DMS79 treated with DMSO at 0.1 percent for 48 hours (cell line): ENCODE results near the gene BRAT1.

Experiments
- DNase-seq: peaks from one replicate; lab custom pipeline; 2025; lab: John Stamatoyannopoulos, UW

The BRAT1 gene

DNA sequence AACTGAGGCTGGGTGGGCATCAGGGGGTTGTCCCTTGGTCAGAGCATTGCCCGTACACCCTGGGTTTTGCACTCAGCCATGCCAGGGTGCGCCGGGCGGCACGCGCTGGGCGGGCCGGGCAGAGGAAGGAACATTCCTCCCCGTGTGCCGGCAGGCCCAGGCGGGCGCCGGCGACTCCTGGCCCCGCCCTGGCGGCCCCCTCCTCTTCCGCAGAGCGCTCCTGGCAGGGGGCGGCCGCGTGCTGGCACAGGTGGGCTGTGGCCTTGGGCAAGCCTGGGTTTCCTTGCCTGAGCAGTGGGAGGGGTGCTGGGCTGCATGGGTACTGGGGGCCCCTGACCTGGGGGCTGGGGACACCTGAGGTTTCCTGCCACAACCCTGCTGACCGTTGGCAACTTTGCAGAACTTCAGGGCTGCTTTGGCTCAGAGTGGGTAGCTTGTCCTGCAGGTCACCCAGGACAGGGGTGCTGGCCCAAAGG is 31.8 kb downstream of the BRAT1 start:
- DNase-seq, result peak; percentile 71

DNA sequence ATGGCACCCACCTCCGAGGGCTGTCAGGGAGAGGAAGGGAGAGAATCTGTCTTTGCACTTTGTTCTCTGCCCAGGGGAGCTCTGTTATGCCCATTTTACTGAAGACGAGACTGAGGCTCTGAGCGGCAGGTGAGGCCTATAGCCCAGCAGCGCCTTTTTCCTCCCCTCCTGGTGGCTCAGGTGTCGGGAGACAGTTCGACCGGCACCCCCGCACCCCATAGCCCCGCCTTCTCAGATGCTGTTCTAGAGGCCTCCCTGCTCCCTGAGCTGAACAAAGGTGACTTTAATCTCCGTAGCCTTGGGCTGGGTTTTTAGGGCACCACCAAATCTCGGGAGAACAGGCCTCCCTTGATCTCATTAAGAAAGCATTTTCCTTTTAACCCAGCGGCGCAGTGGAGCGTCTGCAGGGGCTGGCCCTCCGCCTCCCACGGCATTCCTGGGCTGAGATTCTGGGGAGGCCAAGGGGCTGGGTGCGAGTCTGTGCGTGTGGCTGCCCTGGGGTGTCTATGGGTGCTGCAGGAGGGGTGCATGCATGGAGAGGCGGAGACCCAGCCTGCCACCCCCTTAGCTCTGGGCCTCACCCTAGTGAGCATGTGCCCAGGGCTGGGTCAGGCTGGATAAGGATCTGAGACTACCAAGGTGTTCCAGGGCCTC is 32.4 kb downstream of the BRAT1 start:
- DNase-seq, result peak; percentile 24

DNA sequence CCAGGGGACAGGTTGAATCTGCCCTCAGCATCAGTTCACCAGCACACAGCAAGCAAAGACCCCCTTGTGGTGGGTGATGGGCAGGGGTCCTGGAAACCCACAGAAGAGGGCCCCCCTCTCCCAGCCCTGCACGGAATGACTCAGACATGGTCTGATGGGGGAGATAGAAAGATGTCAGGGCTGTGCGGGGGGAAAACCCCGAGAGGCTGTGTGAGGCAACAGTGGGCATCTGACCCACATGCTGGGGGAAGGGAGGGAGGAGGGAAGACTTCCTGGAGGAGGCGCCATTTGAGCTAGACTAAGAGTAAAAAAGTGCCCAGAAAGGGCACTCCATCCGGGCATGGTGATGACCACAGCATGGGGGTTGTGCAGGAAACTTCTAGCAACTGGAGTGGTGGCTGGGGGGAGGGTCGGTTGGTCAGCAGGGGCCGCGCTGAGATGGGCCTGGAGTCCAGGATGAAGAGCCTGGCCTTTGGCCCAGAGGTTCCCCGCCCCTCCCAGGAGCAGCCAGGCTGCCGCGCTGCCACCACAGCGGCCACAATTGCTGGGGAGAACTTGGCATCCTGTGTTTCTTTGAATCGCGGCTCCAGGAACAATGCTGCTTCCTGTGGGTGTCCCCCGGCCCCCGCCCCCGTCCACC is 33.3 kb downstream of the BRAT1 start:
- no peak for DNase-seq

DNA sequence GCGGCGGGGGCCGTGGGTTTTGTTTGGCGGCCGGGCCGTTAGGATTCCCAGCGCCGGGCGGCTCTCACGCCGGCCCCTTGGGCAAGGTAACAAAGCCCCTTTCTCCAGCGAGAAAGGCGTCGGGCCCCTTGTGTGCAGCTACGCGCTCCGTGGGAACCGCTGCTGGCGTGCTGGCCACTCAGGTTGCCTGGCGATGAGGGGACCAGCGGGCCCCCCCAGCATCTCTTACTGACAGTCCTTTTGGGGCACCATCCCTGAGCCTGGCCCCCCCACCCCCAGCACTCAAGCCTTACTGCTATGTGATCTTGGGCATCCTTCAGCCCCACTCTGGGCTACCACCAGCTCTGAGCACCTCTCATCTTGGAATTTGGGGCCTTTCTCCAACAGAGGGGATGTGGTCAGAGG is 34.0 kb downstream of the BRAT1 start:
- peak; percentile 5 for DNase-seq

DNA sequence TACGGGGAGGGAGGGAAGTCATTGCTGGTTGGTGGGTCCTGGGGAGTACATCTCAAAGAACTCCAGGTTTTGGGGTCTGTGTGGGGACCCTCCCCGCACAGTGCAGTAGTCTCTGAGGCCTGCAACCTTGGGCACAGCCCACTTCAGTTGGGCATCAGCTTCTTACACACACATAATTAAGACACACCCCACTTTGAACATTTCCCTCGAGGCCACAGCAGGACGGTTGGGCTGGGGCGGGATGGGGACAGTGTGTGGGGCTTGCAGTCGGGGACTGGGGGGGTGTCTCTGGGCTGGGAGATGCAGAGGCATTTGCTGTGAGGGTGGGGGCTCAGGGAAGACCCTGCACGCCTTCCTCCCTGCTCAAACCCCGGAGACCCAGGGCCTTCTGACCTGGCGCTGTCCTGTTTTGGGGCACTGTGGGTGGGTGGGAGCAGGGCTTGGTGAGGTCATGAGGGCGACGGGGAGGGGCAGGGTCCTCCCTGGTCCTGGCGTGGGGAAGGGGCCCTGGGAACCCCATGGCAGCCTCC is 34.5 kb downstream of the BRAT1 start:
- peak; percentile 15 for DNase-seq

DNA sequence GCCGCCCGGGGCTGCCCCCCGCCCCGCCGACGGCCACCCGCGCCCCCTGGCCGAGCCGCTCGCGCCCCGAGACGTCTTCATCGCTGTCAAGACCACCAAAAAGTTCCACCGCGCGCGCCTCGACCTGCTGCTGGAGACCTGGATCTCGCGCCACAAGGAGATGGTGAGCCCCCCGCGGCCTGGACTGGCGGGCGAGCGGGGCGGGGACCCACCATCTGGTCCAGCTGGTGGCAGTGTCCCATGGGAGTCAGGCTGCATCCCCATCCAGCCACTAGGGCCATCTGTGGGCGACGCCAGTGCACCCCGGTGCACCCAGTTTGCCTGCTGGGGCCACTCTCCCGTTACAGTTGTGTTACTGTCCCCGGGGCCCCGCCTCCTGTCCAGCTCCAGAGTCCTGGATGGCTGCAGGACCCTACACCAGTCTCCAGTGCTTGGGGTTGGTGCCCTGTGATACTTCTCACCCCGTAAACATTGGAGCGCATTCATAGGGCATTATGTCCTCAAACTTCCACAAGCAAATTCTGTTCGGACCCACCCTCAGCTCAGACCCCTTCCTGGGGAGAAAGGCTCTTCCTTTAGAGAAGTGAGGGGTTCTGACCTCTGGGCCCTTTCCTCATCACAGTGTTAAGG is 35.1 kb downstream of the BRAT1 start:
- peak; percentile 15 for DNase-seq

DNA sequence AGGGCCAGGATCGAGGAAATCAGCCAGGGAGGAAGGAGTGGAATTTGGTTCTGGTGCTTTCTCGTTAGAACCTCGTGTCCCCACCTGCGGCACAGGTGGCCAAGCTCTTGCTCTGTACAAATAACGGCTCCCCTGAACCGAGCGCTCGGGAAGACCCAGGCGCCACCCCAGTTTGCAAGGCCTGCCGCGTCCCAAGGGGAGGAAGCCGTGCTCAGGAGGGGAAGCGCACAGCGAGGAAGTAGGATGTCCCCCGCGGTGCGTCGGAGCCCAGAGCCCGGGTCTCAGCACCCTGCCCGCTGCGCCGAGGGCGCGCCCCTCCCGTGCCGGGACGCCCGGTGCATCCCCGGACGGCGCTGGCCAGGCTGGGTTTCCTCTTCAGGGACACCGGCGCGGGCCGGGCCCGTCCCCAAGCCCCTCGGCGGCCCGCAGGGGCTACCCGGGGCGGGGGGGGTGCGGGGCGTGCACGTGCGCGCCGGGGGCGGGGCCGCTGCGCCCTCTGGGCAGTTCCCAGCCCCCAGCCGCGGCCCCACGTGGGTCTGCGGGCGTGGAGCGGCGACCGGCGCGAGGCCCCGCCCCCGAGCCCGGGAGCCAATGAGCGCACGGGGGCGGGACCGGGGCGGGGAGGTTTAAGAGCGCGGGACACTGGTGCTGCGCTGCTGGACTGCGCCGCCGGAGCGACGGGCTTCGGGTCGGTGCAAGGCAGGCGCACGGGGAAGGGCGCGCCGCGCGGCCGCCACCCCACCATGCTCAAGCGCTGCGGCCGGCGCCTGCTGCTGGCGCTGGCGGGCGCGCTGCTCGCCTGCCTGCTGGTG is 36.0 kb downstream of the BRAT1 start, which contains the start of gene LFNG:
TSS of gene LFNG (plus strand) at position 656 of the 812 bp plus-strand sequence. CDS start at position 744, 88 bp downstream.
- DNase-seq, result peak; percentile 80

DNA sequence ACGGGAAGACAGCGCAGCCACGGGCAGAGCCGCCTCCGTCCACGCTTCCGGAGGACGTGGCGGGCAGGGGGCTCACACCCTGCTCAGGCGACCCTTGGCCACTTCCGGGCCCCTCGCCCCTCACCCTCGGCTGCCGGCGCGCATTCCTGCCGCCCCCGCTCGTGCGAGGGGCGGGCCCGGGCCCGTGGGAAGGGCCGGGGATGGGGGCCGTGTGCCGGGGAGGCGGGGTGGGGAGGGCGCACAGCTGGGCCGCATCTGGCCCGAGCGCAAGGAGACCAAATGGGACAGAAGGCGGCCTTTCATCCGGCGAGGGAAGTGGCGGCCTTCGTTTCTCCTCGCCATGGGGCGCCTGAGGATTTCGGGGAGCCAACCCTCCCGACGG is 36.6 kb downstream of the BRAT1 start:
- DNase-seq, result no peak

DNA sequence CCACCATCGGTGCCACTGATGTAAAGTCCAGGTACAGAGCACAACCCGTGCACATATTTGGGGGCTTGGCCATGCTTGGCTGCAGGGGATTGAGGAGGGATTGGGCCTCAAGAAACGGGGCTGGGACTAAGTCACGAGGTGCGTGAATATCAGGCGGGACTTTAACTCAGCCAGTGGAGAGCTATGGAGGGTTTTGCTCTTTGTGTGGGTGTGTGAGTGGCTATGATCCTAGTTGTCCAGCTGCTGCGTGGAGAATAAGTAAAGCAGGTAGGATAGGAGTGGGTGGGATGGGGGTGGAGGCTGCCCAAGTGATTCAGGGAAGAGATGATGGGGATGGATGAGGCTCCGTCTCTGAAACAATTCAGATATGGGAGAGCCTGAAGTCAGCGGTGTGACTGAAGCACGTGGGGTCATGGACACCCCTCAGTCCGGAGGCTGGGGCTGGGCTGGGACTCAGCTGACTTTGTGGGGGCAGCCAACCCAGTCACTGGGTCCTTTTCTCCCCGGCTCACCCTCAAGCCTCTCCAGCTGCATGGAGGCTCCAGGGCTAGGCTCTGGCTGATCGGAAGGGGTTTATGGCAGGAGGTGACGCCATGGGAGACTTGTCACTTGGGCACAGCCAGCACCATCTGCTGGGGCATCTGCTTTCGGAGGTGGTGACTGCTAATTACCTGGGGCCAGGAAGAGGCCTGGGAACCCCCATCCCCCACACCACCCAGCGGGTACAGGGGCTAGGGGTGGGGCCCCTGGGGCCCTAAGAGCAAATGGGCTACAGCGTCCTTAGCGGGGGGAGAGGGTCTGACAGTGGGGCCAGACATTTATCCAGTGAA is 37.4 kb downstream of the BRAT1 start:
- no peak for DNase-seq

DNA sequence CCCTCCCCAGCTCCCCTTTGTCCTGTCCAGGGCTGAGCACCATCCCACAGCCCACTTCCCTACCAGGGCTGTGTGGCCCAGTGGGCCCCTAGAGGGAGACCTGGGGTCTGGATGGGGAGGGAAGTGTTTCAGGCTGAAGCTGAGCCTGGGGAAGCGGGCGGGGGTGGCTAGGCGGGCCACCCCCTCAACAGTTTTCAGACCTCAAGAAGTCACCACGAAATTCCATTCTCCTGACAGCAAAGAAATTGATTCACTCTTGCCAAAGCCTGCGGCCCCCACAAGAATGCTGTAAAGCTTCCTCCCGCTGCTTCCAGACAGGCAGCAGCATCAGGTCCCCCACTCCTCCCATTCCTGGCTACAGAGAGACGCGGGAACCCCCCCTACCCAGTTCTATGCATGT is 38.3 kb downstream of the BRAT1 start:
- no peak for DNase-seq

DNA sequence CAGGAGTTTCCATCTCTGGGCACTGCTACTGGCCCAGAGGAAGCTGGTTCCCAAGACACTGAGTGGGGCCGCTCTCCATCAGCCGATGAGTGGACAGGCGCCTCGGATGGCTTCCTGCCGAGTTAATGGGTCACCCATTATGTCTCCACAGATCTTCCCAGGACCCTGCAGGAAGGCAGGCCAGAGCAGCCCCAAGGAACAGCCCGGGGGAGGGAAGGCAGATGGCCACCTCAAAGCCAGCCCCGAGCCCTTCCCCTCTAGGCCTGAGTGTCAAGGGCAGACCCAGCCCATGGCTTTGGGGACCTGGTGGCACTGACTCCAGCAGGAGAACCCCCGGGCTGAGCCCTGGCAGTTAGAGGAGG is 39.1 kb downstream of the BRAT1 start:
- DNase-seq, result no peak

DNA sequence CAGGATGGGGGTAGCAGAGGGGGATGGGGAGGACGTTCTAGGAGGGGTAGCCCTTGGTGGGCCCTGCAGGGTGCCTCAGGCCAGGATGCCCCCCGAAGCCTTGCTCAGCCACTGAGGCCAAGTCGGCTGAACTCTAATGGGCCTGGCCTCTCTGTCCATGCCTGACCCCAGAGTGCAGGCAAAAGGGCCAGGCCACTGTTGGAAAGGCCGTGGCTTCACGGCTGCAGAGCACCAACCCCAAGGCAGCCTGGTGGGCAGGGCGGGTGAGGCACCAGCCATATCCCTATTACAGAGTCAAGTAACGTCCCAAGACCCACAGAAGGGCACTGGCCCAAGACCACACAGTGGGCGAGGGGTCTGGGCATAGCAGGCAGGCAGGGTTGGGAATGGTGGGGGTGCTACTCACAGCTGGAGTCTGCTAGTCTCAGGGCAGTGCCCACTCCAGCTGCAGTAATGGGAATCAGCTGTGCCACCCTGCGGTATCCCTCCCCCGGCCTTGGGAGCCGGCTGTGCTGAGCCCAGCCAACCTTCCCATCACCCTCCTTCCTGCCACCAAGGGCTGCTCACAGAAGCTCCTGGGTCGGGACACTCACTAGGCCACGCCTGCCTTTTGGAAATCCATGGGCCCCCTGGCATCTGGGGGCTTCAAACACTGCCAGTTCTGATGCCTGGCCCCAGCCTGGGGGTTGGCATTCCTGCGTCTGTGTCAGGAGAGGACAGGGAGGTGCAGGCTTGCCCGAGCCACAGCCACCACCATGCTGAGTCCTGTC is 39.7 kb downstream of the BRAT1 start:
- no peak for DNase-seq

DNA sequence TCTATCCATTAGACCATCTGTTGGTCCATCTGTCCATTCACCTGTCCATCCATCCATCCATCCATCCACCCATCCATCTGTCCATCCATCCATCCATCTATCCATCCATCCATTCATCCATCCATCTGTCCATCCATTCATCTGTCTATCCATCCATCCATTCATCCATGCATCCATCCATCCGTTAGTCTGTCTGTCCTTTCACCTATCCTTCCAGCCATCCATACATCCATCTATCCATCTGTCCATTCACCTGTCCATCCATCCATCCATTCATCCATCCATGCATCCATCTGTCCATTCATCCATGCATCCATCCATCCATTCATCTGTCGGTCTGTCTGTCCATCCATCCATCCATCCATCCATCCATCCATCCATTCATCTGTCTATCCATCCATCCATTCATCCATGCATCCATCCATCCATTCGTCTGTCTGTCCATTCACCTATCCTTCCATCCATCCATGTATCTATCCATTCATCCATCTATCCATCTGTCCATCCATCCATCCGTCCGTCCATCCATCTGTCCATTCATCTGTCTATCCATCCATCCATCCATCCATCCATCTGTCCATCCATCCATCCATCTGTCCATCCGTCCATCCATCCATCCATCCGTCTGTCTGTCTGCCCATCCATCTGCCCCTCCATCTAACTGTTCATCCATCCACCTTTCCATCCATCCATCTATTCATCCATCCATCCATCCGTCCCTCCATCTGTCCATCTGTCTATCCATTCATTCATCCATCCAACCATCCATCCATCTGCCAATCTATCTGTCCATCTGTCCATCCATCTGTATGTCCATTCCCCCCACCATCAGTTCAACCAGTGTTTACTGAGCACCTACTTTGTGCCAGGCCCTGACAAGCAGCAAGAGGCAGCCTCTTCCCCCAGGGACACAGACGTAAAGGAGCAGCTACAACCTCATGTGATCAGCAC is 40.6 kb downstream of the BRAT1 start:
- DNase-seq, result no peak

DNA sequence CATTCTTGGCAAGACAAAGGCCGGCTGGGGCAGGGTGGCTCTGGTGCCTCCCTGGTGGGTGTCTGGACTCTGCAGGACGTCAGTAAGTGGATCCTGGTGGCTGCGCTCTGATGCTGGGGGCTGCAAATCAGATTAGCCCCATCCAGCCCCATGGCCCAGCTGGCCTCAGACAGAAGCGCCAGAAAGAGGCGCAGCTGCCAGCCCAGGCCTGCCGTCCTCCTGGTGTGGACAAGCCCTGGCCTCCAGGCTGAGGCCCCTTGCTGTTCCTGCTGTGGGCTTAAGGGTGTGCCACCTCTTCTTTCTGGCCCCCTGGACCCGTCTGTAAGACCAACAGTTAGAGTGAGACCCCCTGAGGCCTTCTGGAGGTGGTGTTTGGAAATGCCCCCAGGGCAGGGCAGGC is 41.6 kb downstream of the BRAT1 start:
- no peak for DNase-seq

DNA sequence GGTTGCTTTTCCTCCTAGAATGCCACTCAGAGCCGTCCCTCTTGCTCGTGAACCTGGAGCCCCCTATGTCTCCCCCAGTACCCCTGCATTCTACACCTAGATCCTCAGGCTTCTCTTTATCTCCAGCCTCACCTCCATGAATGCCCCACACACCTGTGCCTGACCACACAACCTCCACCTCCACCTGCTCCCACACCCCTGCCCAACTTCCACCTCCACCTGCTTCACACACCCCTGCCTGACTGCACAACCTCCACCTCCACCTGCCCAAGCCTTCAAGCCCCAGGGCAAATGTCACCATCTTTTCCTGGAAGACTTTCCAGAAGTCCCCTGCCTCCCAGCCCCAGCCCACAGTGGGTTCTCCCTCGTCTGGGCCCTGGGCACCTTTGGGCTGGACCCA is 42.6 kb downstream of the BRAT1 start:
- DNase-seq, result no peak

DNA sequence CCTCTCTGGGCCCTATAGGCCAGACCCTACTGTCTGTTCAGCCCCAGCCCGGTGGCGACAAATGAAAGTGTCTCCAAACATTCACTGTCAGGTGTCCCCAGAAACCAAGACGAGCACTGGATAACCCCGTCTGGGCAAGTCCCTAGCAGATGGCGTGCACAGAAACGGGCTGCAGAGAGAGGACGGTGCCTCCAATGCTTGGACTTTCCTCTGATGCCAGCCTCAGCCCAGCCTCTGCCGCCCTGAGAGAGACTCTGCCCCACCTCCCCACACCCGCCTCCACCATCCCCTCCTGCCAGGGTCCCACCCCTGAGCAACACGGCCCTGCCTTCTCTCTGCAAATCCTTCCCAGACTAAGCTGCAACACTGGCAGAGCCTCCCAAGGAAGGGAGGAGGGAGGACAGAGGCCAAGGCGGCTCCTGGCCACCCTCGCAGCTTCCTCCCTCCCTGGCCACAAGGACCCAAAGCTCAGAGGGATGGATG is 43.1 kb downstream of the BRAT1 start:
- DNase-seq, result no peak

DNA sequence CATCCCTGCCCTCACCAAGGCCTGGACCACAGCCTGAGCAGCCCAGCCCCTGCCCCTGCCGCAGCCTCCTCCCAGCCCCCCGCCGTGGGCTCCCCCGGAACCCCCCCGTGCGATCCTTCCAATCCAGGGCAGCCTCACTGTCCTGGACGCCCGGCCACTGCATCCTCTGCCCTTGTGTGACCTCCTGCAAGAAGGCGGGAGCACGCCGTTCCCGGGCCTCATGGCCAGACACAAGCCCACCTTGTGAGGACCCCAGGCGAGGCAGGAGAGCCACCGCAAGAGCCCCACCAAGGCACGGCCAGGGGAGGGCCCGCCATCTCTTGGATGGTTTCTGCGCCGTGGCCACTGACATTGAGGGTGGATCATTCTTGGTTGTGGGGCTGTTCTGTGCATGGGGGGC is 43.6 kb downstream of the BRAT1 start:
- no peak for DNase-seq

DNA sequence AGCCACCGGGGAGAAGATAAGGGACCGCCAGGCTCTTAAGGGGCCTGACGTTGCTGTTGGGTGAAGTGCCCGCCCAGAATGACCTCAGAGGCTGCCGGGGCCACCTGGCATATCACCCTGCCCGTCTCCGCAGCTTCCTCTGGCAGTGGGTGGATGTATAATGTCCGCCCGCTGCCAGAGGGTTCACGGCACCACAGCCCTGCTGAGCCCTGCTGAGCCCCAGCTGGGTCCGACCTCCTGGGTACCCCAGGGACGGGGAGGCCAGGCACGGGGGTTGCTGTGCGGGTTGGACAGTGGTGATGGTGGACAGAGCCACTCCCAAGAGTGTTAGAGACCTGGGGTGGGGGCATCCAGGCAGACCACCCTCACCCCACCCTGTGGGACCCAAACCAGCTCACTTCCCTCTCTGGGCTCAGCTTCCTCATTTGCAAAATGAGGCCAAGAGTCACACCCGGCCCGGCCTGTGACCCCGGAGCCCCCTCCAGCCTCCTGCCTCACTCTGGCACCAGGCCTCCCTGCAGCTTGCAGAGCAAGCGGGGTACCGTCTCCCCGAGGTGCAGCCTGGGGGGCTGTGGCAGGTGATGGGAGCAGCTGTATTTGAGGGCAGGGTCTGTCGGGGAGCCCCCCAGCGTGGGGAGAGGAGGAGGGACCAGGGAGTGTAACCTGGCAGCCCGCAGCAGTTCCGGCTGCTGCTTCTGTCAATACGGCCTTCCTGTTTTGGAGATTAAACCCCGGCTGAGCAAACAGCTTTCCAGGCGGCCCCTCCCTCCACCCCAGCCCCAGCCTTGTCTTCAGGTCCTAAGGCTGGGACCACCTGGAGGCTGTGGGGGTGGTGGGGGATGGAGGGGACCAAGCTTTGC is 44.2 kb downstream of the BRAT1 start:
- DNase-seq, result peak; percentile 11
